ENCODE data around the gene FOXP1.

FOXP1 gene

DNA sequence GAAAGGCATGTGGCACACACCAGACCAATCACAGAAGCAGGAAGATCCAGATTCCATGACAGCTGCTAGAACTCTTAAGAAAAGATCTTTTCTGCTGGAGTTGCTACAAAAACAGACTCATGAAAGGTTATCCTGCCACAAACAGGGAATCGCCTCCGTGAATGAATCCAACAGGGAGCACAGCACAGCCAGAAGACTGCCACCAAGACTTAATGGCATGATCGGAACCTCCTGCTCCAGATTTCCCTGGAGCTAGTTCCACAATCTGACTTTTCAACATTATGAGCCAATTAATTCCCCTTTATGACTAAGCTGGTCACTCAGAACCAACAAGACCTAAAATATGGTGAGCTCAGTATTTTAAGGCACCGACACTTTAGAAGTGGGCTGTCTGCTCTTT is 232.5 kb downstream of the FOXP1 start:
- TF ChIP-seq POLR2AphosphoS5 (IDR thresholded peaks at IDR 0.05; ENCODE audit: low read depth, low read length) (no peak), SIN3A (IDR thresholded peaks at IDR 0.05; ENCODE audit: borderline replicate concordance, insufficient read depth, low read length) (no peak), TAF1 (IDR thresholded peaks at IDR 0.05; ENCODE audit: borderline replicate concordance, insufficient read depth, low read length) (no peak)
- TF ChIP-seq, protein P1, sequence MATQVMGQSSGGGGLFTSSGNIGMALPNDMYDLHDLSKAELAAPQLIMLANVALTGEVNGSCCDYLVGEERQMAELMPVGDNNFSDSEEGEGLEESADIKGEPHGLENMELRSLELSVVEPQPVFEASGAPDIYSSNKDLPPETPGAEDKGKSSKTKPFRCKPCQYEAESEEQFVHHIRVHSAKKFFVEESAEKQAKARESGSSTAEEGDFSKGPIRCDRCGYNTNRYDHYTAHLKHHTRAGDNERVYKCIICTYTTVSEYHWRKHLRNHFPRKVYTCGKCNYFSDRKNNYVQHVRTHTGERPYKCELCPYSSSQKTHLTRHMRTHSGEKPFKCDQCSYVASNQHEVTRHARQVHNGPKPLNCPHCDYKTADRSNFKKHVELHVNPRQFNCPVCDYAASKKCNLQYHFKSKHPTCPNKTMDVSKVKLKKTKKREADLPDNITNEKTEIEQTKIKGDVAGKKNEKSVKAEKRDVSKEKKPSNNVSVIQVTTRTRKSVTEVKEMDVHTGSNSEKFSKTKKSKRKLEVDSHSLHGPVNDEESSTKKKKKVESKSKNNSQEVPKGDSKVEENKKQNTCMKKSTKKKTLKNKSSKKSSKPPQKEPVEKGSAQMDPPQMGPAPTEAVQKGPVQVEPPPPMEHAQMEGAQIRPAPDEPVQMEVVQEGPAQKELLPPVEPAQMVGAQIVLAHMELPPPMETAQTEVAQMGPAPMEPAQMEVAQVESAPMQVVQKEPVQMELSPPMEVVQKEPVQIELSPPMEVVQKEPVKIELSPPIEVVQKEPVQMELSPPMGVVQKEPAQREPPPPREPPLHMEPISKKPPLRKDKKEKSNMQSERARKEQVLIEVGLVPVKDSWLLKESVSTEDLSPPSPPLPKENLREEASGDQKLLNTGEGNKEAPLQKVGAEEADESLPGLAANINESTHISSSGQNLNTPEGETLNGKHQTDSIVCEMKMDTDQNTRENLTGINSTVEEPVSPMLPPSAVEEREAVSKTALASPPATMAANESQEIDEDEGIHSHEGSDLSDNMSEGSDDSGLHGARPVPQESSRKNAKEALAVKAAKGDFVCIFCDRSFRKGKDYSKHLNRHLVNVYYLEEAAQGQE (IDR thresholded peaks at IDR 0.05; ENCODE audit: insufficient read depth in 1 of 2, low read depth in 2 of 2, low read length in 2 of 2): no peak

DNA sequence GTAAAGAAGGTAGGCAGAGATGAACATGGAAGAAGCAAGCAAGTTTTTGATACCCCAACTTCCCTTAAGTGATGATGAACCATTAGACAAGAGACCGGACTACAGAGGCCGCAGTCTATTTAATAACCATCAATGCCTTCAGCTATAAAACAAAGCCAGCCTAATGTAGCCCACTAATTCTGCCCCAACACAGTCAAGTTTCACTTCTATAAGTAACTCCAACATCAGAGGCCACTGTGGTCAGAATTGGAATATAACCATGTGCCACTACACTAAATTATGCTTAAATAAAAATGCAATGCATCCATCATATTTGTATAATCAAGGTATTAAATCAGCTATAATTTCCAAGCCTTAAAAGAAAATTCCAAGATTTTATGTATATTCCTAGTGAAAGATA is 234.7 kb downstream of the FOXP1 start:
- no peak for TF ChIP-seq POLR2AphosphoS5 (IDR thresholded peaks at IDR 0.05; ENCODE audit: low read depth, low read length)
- TF ChIP-seq TAF1 (IDR thresholded peaks at IDR 0.05; ENCODE audit: borderline replicate concordance, insufficient read depth, low read length): no peak
- TF ChIP-seq, protein P1 (IDR thresholded peaks at IDR 0.05; ENCODE audit: insufficient read depth in 1 of 2, low read depth in 2 of 2, low read length in 2 of 2): no peak
- TF ChIP-seq SIN3A (IDR thresholded peaks at IDR 0.05; ENCODE audit: borderline replicate concordance, insufficient read depth, low read length): no peak
- no peak for TF ChIP-seq FOXP2 (optimal IDR thresholded peaks at IDR 0.05; ENCODE audit: borderline replicate concordance, extremely low read depth, extremely low read length, insufficient read depth)

DNA sequence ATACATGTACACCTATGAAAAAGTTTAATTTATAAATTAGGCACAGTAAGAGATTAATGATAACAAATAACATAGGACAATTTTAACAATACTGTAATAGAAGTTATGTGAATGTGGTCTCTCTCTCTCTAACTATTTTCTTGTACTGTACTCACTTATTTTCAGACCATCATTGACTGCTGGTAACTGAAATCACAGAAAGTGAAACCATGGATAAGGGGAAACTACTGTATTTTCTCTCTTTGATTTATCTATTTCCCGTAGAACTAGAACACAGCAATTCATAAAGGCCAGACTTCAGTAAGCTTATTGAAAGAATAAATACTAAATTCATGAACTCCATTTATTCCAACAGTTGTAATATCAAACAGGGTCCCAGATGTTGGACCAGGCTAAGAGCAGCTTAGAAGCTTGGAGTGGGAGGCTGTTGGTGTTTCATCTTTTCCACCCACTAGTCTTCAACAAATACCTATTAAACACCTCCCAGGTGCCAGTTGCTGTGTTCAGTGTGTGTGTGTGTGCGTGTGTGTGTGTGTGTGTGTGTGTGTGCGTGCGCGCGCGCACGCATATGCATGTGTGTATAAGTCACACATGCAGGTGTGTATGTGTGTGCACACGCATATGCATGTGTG is 235.4 kb downstream of the FOXP1 start:
- TF ChIP-seq TAF1 (IDR thresholded peaks at IDR 0.05; ENCODE audit: borderline replicate concordance, insufficient read depth, low read length): no peak

DNA sequence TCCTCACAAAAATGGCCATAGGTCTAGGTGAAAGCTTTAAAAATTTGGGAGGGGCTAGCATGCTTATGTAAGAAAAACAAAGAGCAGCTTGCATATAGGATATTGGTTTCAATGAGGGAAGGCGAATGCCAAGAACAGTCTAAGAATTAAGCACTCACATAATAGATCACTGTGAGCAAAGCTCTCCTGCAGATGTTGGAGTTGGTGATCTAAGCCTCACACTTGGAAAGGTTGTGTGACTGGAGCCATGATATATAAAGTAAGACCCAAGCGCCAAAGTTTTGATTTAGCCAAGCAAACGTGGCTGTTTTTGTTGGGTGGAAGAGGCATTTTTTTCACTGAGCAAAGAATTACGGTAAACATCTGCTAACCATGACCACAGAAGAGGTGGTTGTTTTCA is 237.5 kb downstream of the FOXP1 start:
- TF ChIP-seq SIN3A (IDR thresholded peaks at IDR 0.05; ENCODE audit: borderline replicate concordance, insufficient read depth, low read length) (no peak), TAF1 (IDR thresholded peaks at IDR 0.05; ENCODE audit: borderline replicate concordance, insufficient read depth, low read length) (no peak), POLR2AphosphoS5 (IDR thresholded peaks at IDR 0.05; ENCODE audit: low read depth, low read length) (no peak), FOXP2 (optimal IDR thresholded peaks at IDR 0.05; ENCODE audit: borderline replicate concordance, extremely low read depth, extremely low read length, insufficient read depth) (no peak)
- TF ChIP-seq, protein P1 (IDR thresholded peaks at IDR 0.05; ENCODE audit: insufficient read depth in 1 of 2, low read depth in 2 of 2, low read length in 2 of 2): no peak

DNA sequence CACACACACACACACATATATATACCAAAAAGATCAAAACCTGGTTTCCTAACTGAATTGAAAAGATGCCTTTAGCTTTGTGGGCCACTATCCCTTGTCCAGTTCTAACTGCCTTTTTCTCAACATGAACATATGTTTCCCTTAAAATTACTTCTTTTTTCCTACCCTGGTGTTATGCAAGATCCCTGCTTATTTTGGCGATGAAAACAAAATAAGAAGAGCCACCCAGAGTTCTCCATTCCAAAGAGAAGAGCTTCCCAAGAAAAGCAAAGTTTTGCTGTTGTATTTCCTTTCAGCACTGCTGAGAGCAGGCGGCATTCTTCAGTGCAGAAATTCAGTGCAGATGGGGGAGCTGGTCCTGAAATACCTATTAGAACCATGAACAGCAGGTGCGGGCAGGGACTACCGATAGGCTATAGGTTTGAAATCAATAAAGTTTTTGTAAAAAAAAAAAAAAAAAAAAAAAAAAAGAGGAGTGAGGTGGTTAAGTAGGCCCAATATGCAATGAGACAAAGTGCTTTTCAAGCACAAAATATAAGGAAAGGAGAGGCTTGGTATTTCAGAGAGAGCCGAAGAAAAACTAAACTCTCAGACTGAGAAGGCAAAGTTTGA is 238.0 kb downstream of the FOXP1 start:
- TF ChIP-seq, protein P1 (IDR thresholded peaks at IDR 0.05; ENCODE audit: insufficient read depth in 1 of 2, low read depth in 2 of 2, low read length in 2 of 2): no peak
- TF ChIP-seq FOXP2 (optimal IDR thresholded peaks at IDR 0.05; ENCODE audit: borderline replicate concordance, extremely low read depth, extremely low read length, insufficient read depth) (no peak), POLR2AphosphoS5 (IDR thresholded peaks at IDR 0.05; ENCODE audit: low read depth, low read length) (no peak), SIN3A (IDR thresholded peaks at IDR 0.05; ENCODE audit: borderline replicate concordance, insufficient read depth, low read length) (no peak), TAF1 (IDR thresholded peaks at IDR 0.05; ENCODE audit: borderline replicate concordance, insufficient read depth, low read length) (no peak)
